Nephron progenitor cell (in vitro differentiated cells): ENCODE data around the gene PTPRK.

ENCODE experiments used
- DNase-seq: peaks from one replicate; pipeline ENCODE4 v3.0.0; 2021
- H3K27ac Mint-ChIP-seq: 2 replicates; pipeline ENCODE4 v1.8.0; 2021; ENCODE audit warnings: mild to moderate bottlenecking, moderate library complexity, mixed read lengths
- H3K27me3 Mint-ChIP-seq: 2 replicates; pipeline ENCODE4 v1.8.0; 2021; ENCODE audit warnings: mild to moderate bottlenecking, low read depth, mixed read lengths; ENCODE audit not compliant: poor library complexity
- H3K36me3 Mint-ChIP-seq: 2 replicates; pipeline ENCODE4 v1.8.0; 2021; ENCODE audit warnings: low read depth, mixed read lengths
- H3K4me1 Mint-ChIP-seq: 2 replicates; pipeline ENCODE4 v1.8.0; 2021; ENCODE audit warnings: mixed read lengths
- H3K4me3 Mint-ChIP-seq: 2 replicates; pipeline ENCODE4 v1.8.0; 2021; ENCODE audit warnings: mild to moderate bottlenecking, moderate library complexity, mixed read lengths
- H3K9me3 Mint-ChIP-seq: 2 replicates; pipeline ENCODE4 v1.8.0; 2021; ENCODE audit warnings: mild to moderate bottlenecking, moderate library complexity, mixed read lengths
- TF ChIP-seq, protein P1 (sequence below): fragments of 200-600 bp; sonication (generic); IDR thresholded peaks from 2 replicates; pipeline ENCODE4 v1.5.0; 2021; ENCODE audit warnings: antibody characterized with exemption

The PTPRK gene

DNA sequence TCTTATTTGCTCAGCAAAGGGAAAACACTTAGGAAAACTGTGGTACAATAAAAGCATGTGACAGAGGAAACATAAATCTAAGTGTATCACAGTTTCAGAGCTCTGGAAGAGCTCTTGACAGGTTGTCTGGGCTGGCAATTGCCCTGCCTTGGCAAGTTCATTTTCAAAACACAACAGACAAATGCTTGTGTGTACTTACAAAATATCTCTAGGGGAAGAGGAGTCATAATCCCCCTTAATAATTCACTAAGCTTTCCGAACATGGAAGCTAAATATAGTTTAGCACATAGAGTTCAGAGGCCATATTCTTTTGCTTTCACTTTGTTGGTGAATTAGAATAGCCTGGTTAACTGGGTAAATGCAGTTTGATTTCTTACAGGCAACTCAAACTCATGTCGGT is 407.9 kb downstream of the PTPRK start:
- no peak overlapping the region for H3K27ac Mint-ChIP-seq

DNA sequence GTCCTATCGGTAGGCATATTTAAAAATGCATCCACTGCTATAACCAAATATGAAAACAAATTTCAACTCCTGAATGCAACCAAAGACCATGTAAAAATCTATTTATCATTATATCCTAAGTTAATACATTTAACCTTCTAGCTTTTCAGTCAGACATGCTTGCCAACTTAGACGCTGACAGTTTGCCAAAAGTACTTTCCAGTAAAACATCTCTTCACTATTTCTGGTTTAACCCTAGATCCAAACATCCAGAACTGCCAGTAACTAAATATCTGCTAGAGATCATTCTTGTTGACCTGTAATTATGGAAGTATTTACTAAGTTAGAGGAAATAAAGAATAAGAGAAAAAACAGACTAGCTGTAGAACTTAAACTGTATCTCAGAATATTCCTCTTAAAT is 409.3 kb downstream of the PTPRK start:
- no peak for DNase-seq
- Mint-ChIP-seq H3K27me3 (peaks cover 4% of the 10 kb centered on the region), H3K4me1 (peaks cover 10% of the 10 kb centered on the region), H3K36me3 (no peaks in the 10 kb centered on the region), H3K27ac (no peak overlapping the region), H3K9me3 (no peaks in the 10 kb centered on the region), H3K4me3 (no peak overlapping the region)
- TF ChIP-seq, protein P1, sequence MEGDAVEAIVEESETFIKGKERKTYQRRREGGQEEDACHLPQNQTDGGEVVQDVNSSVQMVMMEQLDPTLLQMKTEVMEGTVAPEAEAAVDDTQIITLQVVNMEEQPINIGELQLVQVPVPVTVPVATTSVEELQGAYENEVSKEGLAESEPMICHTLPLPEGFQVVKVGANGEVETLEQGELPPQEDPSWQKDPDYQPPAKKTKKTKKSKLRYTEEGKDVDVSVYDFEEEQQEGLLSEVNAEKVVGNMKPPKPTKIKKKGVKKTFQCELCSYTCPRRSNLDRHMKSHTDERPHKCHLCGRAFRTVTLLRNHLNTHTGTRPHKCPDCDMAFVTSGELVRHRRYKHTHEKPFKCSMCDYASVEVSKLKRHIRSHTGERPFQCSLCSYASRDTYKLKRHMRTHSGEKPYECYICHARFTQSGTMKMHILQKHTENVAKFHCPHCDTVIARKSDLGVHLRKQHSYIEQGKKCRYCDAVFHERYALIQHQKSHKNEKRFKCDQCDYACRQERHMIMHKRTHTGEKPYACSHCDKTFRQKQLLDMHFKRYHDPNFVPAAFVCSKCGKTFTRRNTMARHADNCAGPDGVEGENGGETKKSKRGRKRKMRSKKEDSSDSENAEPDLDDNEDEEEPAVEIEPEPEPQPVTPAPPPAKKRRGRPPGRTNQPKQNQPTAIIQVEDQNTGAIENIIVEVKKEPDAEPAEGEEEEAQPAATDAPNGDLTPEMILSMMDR, result no peak

More for the DNA sequence above, 407.9 kb downstream of the PTPRK start:
- TF ChIP-seq, protein P1, result no peak
- peaks cover 10% of the 10 kb centered on the region for H3K4me1 Mint-ChIP-seq
- peaks cover 4% of the 10 kb centered on the region for H3K27me3 Mint-ChIP-seq
- no peak overlapping the region for H3K4me3 Mint-ChIP-seq
- DNase-seq, result no peak
- H3K36me3 Mint-ChIP-seq, result no peaks in the 10 kb centered on the region
- H3K9me3 Mint-ChIP-seq, result no peaks in the 10 kb centered on the region

DNA sequence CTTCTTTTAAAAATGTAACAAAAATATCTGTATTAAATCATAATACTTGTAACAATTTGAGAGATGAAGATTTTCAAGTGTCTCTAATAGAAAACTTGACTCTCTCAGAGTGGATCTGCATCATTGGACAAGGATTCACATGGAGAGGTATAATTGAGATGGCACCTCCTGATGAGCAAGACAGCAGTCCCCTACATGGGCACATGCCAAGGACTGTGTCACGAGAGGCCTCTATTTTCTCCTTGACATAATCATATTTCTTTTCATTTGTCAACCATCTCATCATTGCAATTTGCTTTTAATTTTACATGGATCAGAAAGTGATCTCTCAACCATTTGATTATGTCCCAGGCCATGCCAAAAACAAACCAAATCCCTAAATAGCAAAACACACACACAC is 412.7 kb downstream of the PTPRK start:
- Mint-ChIP-seq H3K4me1 (peaks cover under 1% of the 10 kb centered on the region), H3K4me3 (no peak overlapping the region)

DNA sequence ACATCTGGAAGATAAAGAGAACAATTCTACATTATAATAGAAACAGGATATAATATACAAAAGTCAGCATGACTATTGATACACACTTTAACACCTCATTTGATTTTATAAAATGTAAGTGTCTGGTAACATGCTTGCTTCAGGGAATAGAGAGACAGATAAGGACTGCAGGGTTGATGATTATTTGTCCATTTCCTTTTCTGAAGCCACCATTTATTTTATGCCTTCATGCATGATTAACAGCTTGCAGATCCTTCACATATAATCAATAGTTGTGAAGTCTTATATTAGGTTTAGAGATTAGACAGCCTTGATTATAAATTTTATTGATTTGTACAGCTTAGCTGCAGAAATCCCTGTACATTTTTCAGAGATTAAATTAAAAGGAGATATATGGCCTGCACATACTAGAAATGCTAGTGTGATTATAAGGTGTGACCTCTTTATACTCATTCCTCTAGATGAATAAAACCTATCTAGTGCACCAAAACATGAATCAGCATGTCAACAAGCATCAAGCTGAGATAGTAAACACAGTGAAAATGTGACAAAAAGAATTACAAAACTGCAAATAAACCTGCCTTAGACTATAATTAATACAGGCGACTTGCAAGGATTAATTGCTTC is 420.7 kb downstream of the PTPRK start:
- Mint-ChIP-seq H3K9me3 (no peaks in the 10 kb centered on the region), H3K36me3 (peaks cover 9% of the 10 kb centered on the region), H3K27me3 (no peaks in the 10 kb centered on the region), H3K4me1 (peaks cover 25% of the 10 kb centered on the region), H3K27ac (no peak overlapping the region), H3K4me3 (no peak overlapping the region)
- no peak for DNase-seq
- TF ChIP-seq, protein P1, result no peak

More for the DNA sequence above, 412.7 kb downstream of the PTPRK start:
- TF ChIP-seq, protein P1, result no peak
- Mint-ChIP-seq H3K27ac (no peak overlapping the region), H3K27me3 (peaks cover 4% of the 10 kb centered on the region), H3K9me3 (no peaks in the 10 kb centered on the region), H3K36me3 (peaks cover 10% of the 10 kb centered on the region)
- no peak for DNase-seq

DNA sequence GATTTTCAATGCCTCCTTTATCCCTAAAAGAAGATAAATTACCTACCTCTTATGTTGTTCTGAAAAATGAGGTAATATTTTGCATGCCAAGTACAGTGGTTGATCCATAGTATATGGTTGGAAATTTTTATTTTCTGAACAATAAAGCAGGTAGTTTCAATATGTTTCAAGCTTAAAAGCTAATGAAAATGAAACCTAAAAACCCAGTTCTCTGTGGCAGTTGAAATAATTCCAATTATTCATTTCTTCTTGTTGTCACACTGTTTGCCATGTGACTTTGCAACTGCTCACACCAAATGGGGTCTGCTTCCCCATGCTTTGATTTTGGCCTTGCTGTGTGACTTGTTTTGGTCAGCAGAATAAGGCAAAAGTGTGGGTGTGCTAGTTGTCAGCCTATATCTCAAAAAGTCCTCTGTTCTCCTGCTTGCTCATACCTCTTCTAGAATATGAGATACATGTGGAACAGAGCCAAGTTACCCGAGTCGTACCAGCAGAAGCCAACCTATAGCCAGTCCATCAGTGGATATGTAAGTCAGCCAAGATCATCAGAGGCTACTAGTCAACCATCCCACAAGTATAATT is 422.3 kb downstream of the PTPRK start:
- Mint-ChIP-seq H3K27ac (no peak overlapping the region), H3K27me3 (no peaks in the 10 kb centered on the region), H3K36me3 (no peaks in the 10 kb centered on the region), H3K4me1 (peaks cover 28% of the 10 kb centered on the region), H3K4me3 (no peak overlapping the region), H3K9me3 (no peaks in the 10 kb centered on the region)
- TF ChIP-seq, protein P1, result no peak
- DNase-seq, result no peak

DNA sequence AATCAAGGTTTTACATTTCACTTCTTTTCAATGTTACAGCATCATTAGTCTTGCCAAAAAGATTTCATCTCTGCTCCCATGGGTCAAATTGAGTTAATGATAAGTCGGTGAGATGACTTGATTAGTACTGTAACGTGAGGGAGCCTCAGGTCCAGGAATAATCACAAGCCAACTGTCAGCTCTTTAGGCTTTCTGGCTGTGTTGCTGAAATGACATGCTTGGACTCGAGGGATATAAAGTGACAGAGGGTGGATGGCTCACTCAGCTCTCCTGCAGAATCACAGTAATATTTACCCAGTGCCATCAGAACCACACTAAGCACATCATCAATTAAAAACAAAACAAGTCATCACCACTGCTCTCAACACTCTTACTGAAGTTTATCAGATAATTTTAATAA is 423.4 kb downstream of the PTPRK start:
- Mint-ChIP-seq H3K4me1 (peaks cover 28% of the 10 kb centered on the region), H3K9me3 (no peaks in the 10 kb centered on the region), H3K4me3 (no peak overlapping the region), H3K36me3 (no peaks in the 10 kb centered on the region), H3K27ac (no peak overlapping the region), H3K27me3 (no peaks in the 10 kb centered on the region)
- TF ChIP-seq, protein P1, result no peak
- no peak for DNase-seq
